ENCODE results near the gene PRKAA1.

PRKAA1 gene

GRCh38 chr5:40798012-40798800, at the start of gene PRKAA1:
PRKAA1 (minus strand) TSS chr5:40798374; CDS start chr5:40798189, 185 bp downstream.
- peak; percentile 36 for DNase-seq

- DNase-seq = no peak
Observed at GRCh38 chr5:40847525-40847924, 49.4 kb upstream of the PRKAA1 start.

GRCh38 chr5:40846371-40846770, 48.2 kb upstream of the PRKAA1 start:
- no peak for DNase-seq

GRCh38 chr5:40844565-40844964, 46.4 kb upstream of the PRKAA1 start:
- DNase-seq = no peak

GRCh38 chr5:40842351-40842750, 44.2 kb upstream of the PRKAA1 start:
- no peak for DNase-seq

DNA sequence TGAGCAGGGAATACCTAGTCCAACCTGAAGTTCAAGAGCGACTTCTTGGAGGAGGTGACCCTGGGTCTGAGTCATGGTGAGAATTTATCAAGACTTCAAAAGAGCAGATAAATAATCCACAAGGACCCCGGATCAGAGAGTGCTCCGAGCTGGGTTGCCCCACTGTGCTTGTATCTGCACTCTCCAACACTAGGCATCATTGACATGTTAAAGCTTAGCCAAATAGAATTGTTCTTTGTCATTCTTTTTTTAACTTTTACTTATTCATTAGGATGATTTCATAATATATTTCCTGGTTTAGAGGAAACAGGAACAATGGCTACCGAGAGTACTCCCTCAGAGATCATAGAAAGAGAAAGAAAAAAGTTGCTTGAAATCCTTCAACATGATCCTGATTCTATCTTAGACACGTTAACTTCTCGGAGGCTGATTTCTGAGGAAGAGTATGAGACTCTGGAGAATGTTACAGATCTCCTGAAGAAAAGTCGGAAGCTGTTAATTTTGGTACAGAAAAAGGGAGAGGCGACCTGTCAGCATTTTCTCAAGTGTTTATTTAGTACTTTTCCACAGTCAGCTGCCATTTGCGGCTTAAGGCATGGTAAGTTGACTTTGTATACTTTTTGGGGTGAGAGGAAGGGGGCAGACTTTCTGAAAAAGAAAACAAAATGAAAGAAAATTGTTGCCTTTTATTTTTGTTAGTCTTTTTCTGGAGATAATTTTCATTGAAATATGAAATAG, 43.1 kb upstream of the PRKAA1 start, which contains the start of gene CARD6:
Gene CARD6 (plus strand): TSS at position 300 of the 738 bp plus-strand sequence. CDS start 16 bp downstream, at position 316.
- DNase-seq = no peak

GRCh38 chr5:40838086-40838485, 39.9 kb upstream of the PRKAA1 start:
- DNase-seq = no peak

- DNase-seq = peak; percentile 75
Observed at GRCh38 chr5:40834849-40835787, 36.9 kb upstream of the PRKAA1 start, which contains the start of gene RPL37. RPL37 (minus strand) TSS chr5:40835222; CDS start chr5:40835185, 37 bp downstream.

DNA sequence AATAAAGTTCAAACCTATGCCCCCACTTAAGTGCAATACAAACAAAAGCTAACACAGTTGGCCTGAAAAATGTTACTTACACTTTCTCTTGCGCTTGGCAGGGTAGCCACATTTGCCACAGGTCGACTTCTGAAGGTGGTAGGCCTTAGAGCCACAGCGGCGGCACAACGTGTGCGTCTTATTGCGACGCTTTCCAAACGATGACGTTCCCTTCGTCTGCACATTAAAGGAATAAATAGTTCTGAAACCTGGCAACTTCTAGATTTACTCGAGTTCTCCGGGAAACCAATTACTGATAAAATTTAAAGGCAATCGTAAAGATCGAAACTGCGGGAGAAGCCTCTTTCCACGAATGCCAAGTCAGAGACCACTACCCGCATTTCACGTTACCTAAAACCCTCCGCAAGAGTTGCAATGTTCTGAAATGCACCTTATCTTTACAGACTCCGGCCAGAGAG, 36.2 kb upstream of the PRKAA1 start:
- no peak for DNase-seq

- no peak for DNase-seq
Observed at GRCh38 chr5:40833712-40834229, 35.6 kb upstream of the PRKAA1 start.

GRCh38 chr5:40832345-40832744, 34.2 kb upstream of the PRKAA1 start:
- no peak for DNase-seq

GRCh38 chr5:40831346-40832210, 33.4 kb upstream of the PRKAA1 start:
- DNase-seq = no peak

DNA sequence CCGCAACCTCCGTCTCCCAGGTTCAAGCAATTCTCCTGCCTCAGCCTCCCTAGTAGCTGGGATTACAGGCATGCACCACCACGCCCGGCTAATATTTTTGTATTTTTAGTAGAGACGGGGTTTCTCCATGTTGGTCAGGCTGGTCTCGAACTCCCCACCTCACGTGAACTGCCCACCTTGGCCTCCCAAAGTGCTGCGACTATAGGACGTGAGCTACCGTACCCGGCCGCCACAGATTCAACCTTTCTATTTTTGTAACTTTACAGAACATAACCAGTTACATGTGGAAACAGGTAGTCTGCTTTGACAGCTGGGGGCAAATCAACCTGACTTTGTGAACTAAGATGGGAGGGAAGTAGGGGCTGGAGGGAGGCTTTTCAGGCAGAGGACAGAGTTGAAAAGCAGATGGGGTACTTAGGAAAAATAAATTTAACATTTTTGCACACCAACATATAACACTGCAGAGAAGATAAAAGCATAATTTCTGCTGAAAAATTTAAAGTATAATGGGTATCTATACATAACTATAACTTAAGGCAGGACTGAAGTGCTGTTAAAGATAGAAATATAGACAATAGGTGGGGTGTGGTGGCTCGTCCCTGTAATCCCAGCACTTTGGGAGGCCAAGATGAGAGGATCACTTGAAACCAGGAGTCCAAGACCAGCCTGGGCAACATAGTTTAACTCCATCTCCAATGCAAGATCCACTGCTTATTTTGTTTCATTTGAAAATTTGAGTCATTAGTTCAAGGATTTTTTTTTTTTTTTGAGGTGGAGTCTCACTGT, 31.8 kb upstream of the PRKAA1 start:
- no peak for DNase-seq

DNA sequence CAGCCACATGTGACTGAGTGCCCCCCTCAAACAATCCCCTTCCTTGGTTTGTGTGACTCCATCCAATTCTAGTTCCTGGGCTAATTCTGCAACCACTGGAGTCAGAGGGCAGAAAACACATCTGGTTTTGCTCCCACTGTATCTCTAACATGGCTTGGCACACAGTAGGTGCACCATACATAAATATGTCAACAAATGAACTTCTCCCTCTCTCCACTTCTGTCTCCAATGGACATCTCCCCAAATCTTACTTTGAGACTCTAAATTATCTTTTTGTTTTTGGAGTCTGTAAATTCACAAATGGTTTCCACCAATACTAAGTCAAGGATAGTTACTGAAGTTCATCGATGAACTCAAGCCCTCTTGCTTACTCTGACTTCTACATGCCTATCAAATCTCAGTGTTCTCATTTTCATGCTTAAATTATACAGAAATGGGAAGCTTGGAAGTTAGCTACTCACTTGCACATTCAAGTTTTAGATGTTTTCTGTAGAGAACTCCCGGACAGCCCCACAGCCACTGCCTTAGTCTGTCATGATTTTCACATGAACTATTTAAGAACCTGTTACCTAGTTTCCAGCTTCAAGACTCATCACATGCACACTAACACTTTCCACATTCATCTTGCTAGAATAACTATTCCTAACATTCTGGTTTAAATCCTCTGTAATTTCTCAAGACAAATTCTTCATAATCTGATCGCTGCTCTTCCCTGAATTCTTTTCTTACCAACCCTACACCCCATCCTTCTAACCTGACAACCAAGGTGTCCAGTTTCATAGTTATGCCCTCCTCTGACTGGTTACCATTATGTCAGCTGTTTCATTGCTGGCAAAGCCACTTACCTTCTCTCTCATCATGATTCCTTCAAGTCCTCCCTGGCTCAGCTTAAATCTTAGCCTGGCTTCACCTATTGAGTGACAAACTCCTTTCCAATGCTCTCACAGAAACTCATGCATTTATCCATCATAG, 30.8 kb upstream of the PRKAA1 start:
- DNase-seq = no peak

DNA sequence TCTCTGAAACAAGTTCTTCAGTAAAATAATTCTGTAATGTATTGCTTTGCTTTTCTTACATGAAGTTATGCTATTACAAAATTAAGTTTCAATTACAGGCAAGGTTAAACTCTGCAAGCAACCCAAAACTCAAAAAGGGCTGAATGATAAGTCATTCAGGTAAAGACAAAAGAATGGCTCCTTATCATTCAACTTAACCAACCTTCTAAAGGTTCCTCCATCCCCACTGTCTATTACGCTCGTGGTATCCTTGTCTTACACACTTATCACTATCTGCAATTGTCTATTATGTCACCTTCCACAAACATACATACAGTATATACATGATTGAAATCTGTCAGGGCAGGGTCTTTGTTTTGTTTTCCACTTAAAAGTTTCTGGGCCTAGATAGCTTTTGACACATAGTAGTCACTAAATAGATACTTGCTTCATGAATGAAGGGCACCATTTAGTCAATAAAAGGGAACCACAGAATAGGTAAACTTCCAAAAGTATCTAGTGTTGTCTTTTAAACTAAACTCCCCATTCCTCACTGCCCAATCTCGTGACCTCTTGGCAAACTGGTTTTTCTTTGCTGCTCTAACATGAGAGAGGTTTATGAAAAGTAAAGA, 30.0 kb upstream of the PRKAA1 start:
- DNase-seq = no peak

- no peak for DNase-seq
Observed at GRCh38 chr5:40827188-40827977, 29.2 kb upstream of the PRKAA1 start.

- DNase-seq = no peak
Observed at GRCh38 chr5:40826489-40827187, 28.5 kb upstream of the PRKAA1 start.
